GM12874 (cell line): ENCODE measurements around the gene SYTL1.

ENCODE experiments used
- TF ChIP-seq, protein P1 (sequence below): IDR thresholded peaks from 2 replicates; pipeline ENCODE4 v1.5.1; 2011; ENCODE audit warnings: low read depth, mild to moderate bottlenecking, control low read depth, low read length, moderate library complexity; ENCODE audit not compliant: insufficient read depth

SYTL1 gene

GRCh38 chr1:27333717-27334279, 8.0 kb upstream of the SYTL1 start:
- TF ChIP-seq, protein P1, sequence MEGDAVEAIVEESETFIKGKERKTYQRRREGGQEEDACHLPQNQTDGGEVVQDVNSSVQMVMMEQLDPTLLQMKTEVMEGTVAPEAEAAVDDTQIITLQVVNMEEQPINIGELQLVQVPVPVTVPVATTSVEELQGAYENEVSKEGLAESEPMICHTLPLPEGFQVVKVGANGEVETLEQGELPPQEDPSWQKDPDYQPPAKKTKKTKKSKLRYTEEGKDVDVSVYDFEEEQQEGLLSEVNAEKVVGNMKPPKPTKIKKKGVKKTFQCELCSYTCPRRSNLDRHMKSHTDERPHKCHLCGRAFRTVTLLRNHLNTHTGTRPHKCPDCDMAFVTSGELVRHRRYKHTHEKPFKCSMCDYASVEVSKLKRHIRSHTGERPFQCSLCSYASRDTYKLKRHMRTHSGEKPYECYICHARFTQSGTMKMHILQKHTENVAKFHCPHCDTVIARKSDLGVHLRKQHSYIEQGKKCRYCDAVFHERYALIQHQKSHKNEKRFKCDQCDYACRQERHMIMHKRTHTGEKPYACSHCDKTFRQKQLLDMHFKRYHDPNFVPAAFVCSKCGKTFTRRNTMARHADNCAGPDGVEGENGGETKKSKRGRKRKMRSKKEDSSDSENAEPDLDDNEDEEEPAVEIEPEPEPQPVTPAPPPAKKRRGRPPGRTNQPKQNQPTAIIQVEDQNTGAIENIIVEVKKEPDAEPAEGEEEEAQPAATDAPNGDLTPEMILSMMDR, result no peak

DNA sequence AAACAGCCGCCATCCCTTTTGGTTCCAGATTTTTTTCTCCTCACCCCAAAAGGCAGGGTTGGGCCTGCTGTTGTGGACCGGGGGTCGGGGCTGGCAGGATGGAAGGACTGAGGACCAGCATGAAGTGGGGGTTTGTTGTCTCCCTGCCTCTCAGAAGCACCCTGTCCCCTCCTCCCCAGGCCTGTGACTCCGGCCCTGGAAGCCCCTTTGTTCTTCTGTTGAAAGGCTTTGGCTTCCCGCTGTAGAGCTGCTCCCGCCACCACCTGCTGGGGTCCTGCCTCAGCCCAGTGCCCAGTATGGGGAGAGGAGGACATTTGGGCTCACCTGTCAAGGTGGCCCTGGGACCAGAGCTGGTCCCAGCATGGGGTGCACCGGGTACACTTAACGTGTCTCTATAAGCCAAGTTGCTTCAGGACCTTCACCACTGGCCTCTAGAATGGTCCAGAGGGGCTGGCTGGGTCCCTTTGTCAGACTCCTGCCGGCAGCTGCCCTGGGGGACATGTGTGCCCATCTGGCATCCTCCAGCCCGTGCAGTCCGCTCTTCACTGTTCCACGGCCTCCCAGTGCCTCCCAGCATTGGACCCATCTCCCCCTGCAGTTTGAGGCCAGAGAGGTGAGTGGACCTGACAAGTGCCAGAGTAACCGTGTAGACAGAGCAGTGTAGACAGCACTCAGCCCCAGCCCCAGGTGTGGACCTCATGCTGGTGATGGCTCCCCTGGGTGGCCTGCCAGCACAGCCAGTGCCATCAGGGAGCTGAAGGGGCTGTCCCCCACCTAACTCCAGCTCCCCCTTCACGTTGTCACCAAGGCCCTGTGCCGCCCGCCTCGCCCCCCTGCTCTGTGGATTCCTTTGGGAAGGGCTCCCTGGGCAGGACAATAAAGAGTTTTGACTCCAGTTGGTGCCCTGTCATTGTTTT, 6.1 kb upstream of the SYTL1 start:
- TF ChIP-seq, protein P1, result no peak

DNA sequence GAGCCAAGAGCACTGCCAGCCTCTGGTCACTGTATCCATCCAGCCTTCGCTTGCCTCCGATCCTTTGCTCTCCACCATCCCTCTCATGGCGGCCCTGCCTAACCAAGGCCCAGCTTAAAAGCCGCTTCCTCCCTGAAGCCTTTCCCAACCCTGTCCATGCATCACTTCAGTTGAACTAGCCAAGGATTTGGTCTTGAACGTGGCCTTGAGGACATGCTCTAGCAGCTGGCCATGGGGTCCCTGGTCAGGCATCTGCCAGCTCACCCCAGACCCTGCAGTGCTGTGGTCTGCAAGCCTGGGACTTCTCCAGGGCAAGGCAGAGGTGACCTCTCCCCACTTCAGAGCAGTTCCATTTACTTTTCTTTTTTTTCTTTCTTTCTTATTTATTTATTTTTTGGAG, 5.1 kb upstream of the SYTL1 start:
- TF ChIP-seq, protein P1, result no peak

GRCh38 chr1:27338751-27339150, 3.1 kb upstream of the SYTL1 start:
- TF ChIP-seq, protein P1, result no peak

GRCh38 chr1:27339213-27339612, 2.6 kb upstream of the SYTL1 start:
- TF ChIP-seq, protein P1, result no peak

- TF ChIP-seq, protein P1, result 0 out of 2 replicates have a peak, but pooled peaks have one; percentile 3
Measured at GRCh38 chr1:27342391-27342777, 562 bp downstream of the SYTL1 start.

- TF ChIP-seq, protein P1, result no peak
Measured at GRCh38 chr1:27342778-27343638, 1.2 kb downstream of the SYTL1 start.
